Mammary epithelial cell (primary cell): ENCODE results near the gene CFAP99.

Experiments used
- EZH2 ChIP-seq: IDR thresholded peaks from 2 replicates; pipeline ENCODE4 v1.6.1; 2012; ENCODE audit warnings: low read length, inconsistent platforms, borderline replicate concordance
- TF ChIP-seq, protein P1 (sequence below), 2 donors: IDR thresholded peaks in 1 of 2; conservative IDR thresholded peaks in 1 of 2; 2 replicates each; pipeline ENCODE4 v1.5.1; 2011 to 2012; ENCODE audit warnings: inconsistent platforms in 2 of 2, low read length in 2 of 2, mild to moderate bottlenecking in 2 of 2, control low read depth in 1 of 2, low read depth in 1 of 2; ENCODE audit not compliant: insufficient read depth in 1 of 2; ENCODE audit errors: extremely low read depth in 1 of 2

DNA sequence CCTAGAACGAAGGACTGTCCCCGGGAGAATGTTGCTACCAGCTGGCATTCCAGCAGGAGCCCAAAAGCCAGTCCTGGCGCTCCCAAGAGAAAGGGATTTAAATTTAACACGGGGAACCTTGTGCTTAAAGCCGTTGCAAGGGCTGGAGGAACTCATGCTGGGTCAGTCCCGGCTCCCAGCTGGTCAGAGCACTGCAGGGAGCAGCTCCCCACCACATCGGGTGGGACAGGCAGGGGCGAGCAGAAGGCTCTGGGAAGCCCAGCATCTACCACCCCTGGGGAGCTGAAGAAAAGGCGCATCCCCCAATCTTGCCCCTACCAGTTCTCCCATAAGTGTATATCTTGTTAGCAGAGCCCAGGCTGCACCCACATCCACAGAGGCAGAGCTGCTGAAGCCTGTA, 15.7 kb downstream of the CFAP99 start:
- TF ChIP-seq, protein P1, sequence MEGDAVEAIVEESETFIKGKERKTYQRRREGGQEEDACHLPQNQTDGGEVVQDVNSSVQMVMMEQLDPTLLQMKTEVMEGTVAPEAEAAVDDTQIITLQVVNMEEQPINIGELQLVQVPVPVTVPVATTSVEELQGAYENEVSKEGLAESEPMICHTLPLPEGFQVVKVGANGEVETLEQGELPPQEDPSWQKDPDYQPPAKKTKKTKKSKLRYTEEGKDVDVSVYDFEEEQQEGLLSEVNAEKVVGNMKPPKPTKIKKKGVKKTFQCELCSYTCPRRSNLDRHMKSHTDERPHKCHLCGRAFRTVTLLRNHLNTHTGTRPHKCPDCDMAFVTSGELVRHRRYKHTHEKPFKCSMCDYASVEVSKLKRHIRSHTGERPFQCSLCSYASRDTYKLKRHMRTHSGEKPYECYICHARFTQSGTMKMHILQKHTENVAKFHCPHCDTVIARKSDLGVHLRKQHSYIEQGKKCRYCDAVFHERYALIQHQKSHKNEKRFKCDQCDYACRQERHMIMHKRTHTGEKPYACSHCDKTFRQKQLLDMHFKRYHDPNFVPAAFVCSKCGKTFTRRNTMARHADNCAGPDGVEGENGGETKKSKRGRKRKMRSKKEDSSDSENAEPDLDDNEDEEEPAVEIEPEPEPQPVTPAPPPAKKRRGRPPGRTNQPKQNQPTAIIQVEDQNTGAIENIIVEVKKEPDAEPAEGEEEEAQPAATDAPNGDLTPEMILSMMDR (conservative IDR thresholded peaks at IDR 0.05 in 1 of 2, IDR thresholded peaks at IDR 0.05 in 1 of 2; ENCODE audit: extremely low read depth in 1 of 2, insufficient read depth in 1 of 2, low read depth in 1 of 2, low read length in 2 of 2), result no peak
- TF ChIP-seq EZH2, result no peak
